ENCODE data around the gene MT1X.

DNA sequence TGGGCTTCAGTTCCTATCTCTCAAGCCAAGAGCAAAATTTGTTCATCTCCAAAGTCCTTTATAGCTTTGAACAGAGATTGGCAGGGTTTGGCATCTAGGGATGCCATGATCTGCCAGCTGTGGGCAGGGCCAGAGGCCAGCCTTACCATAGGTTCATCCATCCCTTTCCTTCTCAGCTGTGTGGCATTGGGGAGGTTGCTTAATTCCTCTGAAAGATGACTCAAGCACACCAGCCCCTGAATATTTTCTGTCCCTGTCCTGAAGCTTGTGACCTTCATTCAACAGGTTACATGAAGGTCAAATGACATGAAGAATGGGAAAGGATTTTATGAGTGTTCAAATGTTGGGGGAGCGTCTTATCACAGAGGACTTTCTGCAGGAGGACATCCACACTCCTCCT, 17.8 kb upstream of the MT1X start:
- TF ChIP-seq, protein P1, sequence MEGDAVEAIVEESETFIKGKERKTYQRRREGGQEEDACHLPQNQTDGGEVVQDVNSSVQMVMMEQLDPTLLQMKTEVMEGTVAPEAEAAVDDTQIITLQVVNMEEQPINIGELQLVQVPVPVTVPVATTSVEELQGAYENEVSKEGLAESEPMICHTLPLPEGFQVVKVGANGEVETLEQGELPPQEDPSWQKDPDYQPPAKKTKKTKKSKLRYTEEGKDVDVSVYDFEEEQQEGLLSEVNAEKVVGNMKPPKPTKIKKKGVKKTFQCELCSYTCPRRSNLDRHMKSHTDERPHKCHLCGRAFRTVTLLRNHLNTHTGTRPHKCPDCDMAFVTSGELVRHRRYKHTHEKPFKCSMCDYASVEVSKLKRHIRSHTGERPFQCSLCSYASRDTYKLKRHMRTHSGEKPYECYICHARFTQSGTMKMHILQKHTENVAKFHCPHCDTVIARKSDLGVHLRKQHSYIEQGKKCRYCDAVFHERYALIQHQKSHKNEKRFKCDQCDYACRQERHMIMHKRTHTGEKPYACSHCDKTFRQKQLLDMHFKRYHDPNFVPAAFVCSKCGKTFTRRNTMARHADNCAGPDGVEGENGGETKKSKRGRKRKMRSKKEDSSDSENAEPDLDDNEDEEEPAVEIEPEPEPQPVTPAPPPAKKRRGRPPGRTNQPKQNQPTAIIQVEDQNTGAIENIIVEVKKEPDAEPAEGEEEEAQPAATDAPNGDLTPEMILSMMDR (optimal IDR thresholded peaks at IDR 0.05 in 1 of 3, IDR thresholded peaks at IDR 0.05 in 1 of 3, conservative IDR thresholded peaks at IDR 0.05 in 1 of 3; ENCODE audit: extremely low read depth in 1 of 3, insufficient read depth in 2 of 3, low read length in 3 of 3), result no peak
- TF ChIP-seq EZH2 (IDR thresholded peaks at IDR 0.05; ENCODE audit: low read length), result no peak
